ENCODE data around the gene MAP7D3.
"Not testable (repeated sequence)": the region's sequence is repeated elsewhere in the genome, so short reads cannot be mapped to it uniquely, and the experiment has no call there.

Gene MAP7D3

GRCh38 chrX:136179133-136179532 is 72.1 kb downstream of the MAP7D3 start:
- no peak for DNase-seq

DNA sequence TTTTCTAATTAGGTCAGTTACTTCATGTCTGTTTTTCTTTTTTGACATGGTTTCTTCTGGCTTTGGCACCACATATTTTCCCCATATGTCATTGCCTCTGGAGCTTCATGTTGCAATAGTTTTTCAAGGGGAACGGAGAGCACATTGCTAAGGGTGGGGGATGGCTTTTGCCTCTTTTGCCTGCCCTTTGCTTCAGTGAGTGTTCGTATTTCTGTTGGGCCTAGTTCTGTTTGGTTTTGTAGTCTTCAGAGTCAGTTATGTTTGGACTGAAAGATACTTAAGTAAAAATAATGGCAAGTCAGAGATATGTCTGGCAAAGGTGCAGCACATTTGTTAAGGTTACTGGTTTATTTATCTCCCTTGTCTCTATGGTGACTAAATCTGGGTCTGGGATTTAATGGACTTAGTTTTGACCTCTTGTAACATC is 74.8 kb downstream of the MAP7D3 start:
- no peak for DNase-seq

DNA sequence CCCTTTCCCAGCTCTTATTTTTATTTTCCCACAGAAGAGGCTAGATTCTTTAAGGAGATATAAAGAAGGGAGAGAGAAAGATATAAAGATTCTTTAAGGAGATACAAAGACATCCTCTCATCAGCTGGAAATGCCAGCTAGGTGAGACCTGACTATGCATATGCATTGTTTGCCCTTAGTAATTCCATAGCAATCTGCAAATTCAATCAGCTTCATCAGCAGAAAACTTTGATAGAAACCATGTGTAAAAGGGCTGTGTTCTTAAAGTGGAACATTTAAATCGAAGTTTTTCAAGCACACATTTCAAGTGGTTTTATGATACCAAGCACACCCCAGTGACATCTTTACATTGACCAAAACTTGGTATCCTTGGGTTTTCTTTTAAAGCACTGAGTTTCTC is 79.8 kb downstream of the MAP7D3 start:
- no peak for DNase-seq

- DNase-seq = no peak
Observed at GRCh38 chrX:136170139-136170800, 80.9 kb downstream of the MAP7D3 start.

DNA sequence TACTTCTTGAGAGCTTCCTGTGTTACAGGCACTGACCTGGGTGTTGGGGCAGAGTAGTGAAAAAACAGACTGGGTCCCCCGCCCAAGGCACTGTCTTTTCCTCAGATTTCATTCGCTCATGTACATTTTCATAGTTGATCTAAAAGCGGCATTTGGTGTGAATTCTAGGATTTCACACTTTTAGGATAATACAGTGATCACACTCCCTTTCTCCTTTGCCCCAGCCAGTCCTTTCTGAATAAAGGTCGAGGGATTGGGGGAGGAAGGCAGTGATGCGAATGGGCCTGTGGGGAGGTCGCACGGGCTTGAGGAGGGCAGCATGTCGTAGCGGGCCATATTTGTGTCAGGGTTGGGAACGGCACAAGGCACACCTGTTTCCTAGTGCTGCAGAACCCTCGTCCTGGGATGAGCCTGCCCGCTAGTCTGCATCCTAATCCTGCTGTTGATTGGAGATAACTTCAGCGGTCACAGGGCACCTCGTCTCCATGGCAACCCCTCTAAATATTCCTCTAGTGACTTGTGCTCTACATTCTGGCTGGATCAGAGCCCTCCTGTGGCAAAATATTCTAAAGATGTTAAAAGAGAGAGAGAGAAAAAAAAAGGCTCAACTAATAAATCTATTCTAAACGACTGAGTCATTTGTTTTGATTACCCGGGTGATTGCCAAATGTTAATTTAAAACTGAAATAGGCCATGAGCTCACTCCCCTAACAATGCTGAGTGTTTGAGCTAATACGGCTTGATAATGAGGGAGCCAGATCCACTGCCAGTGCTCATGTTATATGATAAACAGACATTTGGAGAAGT is 82.1 kb downstream of the MAP7D3 start:
- no peak for DNase-seq

GRCh38 chrX:136167989-136168388 is 83.2 kb downstream of the MAP7D3 start:
- not testable (repeated sequence) for DNase-seq

- DNase-seq = no peak
Observed at GRCh38 chrX:136166221-136166855, 84.9 kb downstream of the MAP7D3 start.

DNA sequence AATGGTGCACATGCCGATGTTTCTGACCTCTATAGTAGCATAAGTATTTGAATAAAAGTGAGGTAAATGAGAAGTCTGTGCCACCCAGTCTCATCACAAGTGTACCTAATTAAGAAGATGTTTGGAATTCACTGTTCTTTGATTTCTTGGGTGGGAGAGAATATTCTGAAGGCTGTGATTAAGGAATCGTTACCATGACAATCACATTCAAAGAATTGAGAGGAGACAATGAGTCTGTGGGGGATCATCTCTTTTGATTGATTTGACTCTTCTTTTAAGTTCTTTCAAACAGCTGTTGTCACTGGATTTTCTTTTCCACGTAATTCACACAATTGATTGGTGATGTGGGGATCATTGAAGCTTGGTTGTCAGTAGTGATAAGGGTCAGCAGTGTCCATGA is 85.8 kb downstream of the MAP7D3 start:
- no peak for DNase-seq

GRCh38 chrX:136163689-136164088 is 87.5 kb downstream of the MAP7D3 start:
- DNase-seq = no peak

Data from central memory CD4-positive, alpha-beta T cell (primary cell).